Uterus (tissue), 4 donors: Measurements from ENCODE around the gene CARD11. TPM values are rescaled to one million over a fixed set of nuclear protein-coding genes. Genes with fewer than 3 reads are reported as not detected.
"Not testable (repeated sequence)": the region's sequence is repeated elsewhere in the genome, so short reads cannot be mapped to it uniquely, and the experiment has no call there.

Experiments
- DNase-seq, 2 donors: peaks; one replicate each; pipeline ENCODE4 v3.0.0-alpha.2; 2019 to 2020
- H3K27ac ChIP-seq, 2 donors: fragments of 200-600 bp; sonication (generic); 1 replicate in 1 of 2; 2 replicates in 1 of 2; pipeline ENCODE4 v1.5.1; 2016 to 2018
- H3K27me3 ChIP-seq, 2 donors: fragments of 200-600 bp; sonication (generic); one replicate each; pipeline ENCODE4 v1.5.1; 2018 to 2019; ENCODE audit warnings: control low read depth in 1 of 2
- H3K36me3 ChIP-seq, 2 donors: fragments of 200-600 bp; sonication (generic); one replicate each; pipeline ENCODE4 v1.5.1; 2019; ENCODE audit warnings: control low read depth in 1 of 2
- H3K4me1 ChIP-seq, 2 donors: fragments of 200-600 bp; sonication (generic); one replicate each; pipeline ENCODE4 v1.5.1; 2018 to 2019; ENCODE audit warnings: control low read depth in 1 of 2
- H3K4me3 ChIP-seq, 2 donors: fragments of 200-600 bp; sonication (generic); 1 replicate in 1 of 2; 2 replicates in 1 of 2; pipeline ENCODE4 v1.5.1; 2018 to 2019; ENCODE audit warnings: mild to moderate bottlenecking in 1 of 2
- H3K9me3 ChIP-seq, 2 donors: fragments of 200-600 bp; sonication (generic); one replicate each; pipeline ENCODE4 v1.5.1; 2019; ENCODE audit warnings: control low read depth in 1 of 2
- POLR2A ChIP-seq, 2 donors: fragments of 450-650 bp; IDR thresholded peaks; one replicate each; pipeline ENCODE4 v1.6.1; 2016; ENCODE audit warnings: antibody characterized with exemption in 2 of 2, mild to moderate bottlenecking in 1 of 2, moderate library complexity in 1 of 2
- intact Hi-C: fragments of 100-400 bp; cut with DNase I; formaldehyde crosslinking; loops from one replicate; pipeline ENCODE4 v1.15.1; 2023; ENCODE audit warnings: low total_unique reads
- total RNA-seq, 4 donors: library from RNA; depleted of rRNA in 3 of 4; stranded (reverse); fragments of >200 nt in 3 of 4; gene quantifications; one replicate each; pipeline versions ENCODE4 v1.1.0 to v1.2.4, GENCODE V29; 2014 to 2023
- TF ChIP-seq, protein P1 (sequence below), 4 experiments: fragments of 200-600 bp in 2 of 4; fragments of 450-650 bp in 2 of 4; sonication (generic) in 2 of 4; IDR thresholded peaks; one replicate each; pipeline ENCODE4 v1.5.1; 2016 to 2019; ENCODE audit warnings: antibody characterized with exemption in 4 of 4, mild to moderate bottlenecking in 2 of 4, moderate library complexity in 1 of 4
- donor health status: DM: yes; HTN: yes; CAD: no.

Gene CARD11
- total RNA-seq, 4 donors from 2014 or later = 0.95 to 1.0 TPM; not detected in 2

- Histone ChIP-seq H3K36me3 (no peaks in the 10 kb centered on the region), H3K27me3 (no peaks in the 10 kb centered on the region), H3K27ac (no peak overlapping the region), H3K4me3 (no peak overlapping the region), H3K9me3 (no peaks in the 10 kb centered on the region), H3K4me1 (no peaks in the 10 kb centered on the region)
- intact Hi-C loops = no loop called here
- DNase-seq = no peak
- TF ChIP-seq, protein P1, sequence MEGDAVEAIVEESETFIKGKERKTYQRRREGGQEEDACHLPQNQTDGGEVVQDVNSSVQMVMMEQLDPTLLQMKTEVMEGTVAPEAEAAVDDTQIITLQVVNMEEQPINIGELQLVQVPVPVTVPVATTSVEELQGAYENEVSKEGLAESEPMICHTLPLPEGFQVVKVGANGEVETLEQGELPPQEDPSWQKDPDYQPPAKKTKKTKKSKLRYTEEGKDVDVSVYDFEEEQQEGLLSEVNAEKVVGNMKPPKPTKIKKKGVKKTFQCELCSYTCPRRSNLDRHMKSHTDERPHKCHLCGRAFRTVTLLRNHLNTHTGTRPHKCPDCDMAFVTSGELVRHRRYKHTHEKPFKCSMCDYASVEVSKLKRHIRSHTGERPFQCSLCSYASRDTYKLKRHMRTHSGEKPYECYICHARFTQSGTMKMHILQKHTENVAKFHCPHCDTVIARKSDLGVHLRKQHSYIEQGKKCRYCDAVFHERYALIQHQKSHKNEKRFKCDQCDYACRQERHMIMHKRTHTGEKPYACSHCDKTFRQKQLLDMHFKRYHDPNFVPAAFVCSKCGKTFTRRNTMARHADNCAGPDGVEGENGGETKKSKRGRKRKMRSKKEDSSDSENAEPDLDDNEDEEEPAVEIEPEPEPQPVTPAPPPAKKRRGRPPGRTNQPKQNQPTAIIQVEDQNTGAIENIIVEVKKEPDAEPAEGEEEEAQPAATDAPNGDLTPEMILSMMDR (IDR thresholded peaks at IDR 0.05) = no peak
- no peak for TF ChIP-seq POLR2A (IDR thresholded peaks at IDR 0.05)
These were observed 120.3 kb downstream of the CARD11 start for GRCh38 chr7:2923291-2923781.

DNA sequence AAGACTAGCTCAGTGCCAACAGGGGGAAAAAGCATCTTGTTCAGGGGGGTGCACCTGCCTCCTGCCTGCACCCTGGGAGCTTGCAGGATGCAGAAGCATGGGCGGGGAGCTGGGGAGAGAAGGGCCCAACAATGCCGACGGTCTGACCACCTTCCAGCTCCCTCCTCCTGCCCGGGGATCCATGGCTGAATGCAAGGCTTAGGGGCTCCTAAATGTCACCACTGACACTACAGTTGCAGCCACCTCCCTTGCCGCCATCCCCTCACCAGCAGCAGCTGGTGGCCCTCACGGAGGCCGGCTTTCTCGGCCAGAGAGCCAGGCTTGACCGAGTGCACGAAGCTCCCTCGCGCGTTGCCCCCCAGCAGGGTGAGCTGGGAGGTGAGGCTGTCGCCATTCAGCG, 120.8 kb downstream of the CARD11 start:
- Histone ChIP-seq H3K36me3 (no peaks in the 10 kb centered on the region), H3K9me3 (no peaks in the 10 kb centered on the region), H3K27ac (no peak overlapping the region), H3K27me3 (no peaks in the 10 kb centered on the region), H3K4me1 (no peaks in the 10 kb centered on the region), H3K4me3 (no peak overlapping the region)
- intact Hi-C loops = no loop called here
- no peak for TF ChIP-seq POLR2A (IDR thresholded peaks at IDR 0.05)
- TF ChIP-seq, protein P1 (IDR thresholded peaks at IDR 0.05) = no peak
- no peak for DNase-seq

- Histone ChIP-seq H3K9me3 (no peaks in the 10 kb centered on the region), H3K27me3 (no peaks in the 10 kb centered on the region), H3K36me3 (no peaks in the 10 kb centered on the region), H3K4me1 (no peaks in the 10 kb centered on the region), H3K27ac (no peak overlapping the region), H3K4me3 (no peak overlapping the region)
- TF ChIP-seq, protein P1 (IDR thresholded peaks at IDR 0.05) = no peak
- TF ChIP-seq POLR2A (IDR thresholded peaks at IDR 0.05) = no peak
- intact Hi-C loops = no loop called here
- no peak for DNase-seq
These were observed 121.3 kb downstream of the CARD11 start for GRCh38 chr7:2922348-2922691.

DNA sequence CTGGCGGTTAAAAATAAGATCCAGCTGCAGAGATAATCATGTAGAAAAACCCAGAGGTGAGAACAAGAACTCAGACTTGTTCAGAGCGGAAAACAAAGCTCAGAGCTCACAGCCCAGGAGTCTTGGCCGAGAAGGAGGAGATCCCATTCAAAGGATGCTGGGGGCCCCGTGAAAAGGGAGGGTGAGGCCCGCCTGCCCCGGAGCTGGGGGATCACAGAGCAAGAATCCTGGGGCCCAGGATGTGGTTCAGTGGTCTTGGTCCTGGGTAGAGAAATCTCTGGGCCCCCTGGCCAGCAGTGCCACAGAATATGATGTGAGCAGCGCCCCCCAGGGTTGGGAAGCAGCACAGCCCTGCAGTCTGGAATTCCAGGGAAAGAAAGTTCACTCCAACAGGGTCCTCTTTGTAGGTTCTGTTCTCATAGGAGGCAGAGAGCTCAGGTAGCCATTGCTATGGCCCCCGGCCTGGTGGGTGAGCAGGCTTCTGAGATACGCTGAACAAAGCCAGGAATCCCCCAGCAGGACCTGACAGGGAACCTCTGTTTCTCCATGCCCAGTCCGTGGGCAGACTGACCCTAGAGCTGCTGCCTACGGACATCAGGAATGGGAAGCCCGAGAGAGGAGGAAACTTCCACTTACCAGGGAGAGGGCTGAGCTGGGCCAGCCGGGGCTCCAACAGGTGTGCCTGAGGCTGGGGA, 121.9 kb downstream of the CARD11 start:
- no peaks in the 10 kb centered on the region for H3K36me3 ChIP-seq
- H3K4me1 ChIP-seq = no peaks in the 10 kb centered on the region
- no peak overlapping the region for H3K4me3 ChIP-seq
- DNase-seq = no peak
- TF ChIP-seq, protein P1 (IDR thresholded peaks at IDR 0.05) = no peak
- TF ChIP-seq POLR2A (IDR thresholded peaks at IDR 0.05) = no peak
- no peaks in the 10 kb centered on the region for H3K9me3 ChIP-seq
- H3K27ac ChIP-seq = no peak overlapping the region
- H3K27me3 ChIP-seq = no peaks in the 10 kb centered on the region
- intact Hi-C loops = no loop called here

GRCh38 chr7:2920956-2921652, 122.6 kb downstream of the CARD11 start:
- Histone ChIP-seq H3K9me3 (no peaks in the 10 kb centered on the region), H3K27ac (no peak overlapping the region), H3K4me3 (no peak overlapping the region), H3K27me3 (no peaks in the 10 kb centered on the region), H3K36me3 (no peaks in the 10 kb centered on the region), H3K4me1 (no peaks in the 10 kb centered on the region)
- no peak for DNase-seq
- intact Hi-C loops = no loop called here
- TF ChIP-seq POLR2A (IDR thresholded peaks at IDR 0.05) = no peak
- TF ChIP-seq, protein P1 (IDR thresholded peaks at IDR 0.05) = no peak

DNA sequence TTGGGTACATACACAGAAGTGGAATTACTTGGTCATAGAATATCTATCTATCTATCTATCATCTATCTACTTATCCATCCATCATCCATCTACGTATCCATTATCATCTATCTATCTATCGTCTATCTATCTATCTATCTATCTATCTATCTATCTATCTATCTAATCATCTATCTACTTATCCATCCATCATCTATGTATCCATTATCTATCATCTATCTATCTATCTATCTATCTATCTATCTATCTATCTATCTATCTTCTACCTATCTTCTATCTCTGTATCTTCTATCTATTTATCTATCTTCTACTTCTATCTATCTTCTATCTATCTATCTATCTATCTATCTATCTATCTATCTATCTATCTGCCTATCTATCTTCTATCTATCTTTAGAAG, 123.2 kb downstream of the CARD11 start:
- H3K36me3 ChIP-seq, intact Hi-C loops, H3K27me3 ChIP-seq, DNase-seq, H3K27ac ChIP-seq, H3K4me3 ChIP-seq, H3K4me1 ChIP-seq, H3K9me3 ChIP-seq: not testable (repeated sequence)
